GM12873 (cell line): Measurements from ENCODE around the gene ELMO2.

Experiments used
- TF ChIP-seq, protein P1 (sequence below): IDR thresholded peaks from 2 replicates; pipeline ENCODE4 v1.5.1; 2012; ENCODE audit warnings: low read depth, mild to moderate bottlenecking, moderate library complexity, low read length, control low read depth; ENCODE audit not compliant: insufficient read depth; ENCODE audit errors: missing control alignments

ELMO2 gene

GRCh38 chr20:46376196-46376785 is 30.1 kb downstream of the ELMO2 start:
- TF ChIP-seq, protein P1, sequence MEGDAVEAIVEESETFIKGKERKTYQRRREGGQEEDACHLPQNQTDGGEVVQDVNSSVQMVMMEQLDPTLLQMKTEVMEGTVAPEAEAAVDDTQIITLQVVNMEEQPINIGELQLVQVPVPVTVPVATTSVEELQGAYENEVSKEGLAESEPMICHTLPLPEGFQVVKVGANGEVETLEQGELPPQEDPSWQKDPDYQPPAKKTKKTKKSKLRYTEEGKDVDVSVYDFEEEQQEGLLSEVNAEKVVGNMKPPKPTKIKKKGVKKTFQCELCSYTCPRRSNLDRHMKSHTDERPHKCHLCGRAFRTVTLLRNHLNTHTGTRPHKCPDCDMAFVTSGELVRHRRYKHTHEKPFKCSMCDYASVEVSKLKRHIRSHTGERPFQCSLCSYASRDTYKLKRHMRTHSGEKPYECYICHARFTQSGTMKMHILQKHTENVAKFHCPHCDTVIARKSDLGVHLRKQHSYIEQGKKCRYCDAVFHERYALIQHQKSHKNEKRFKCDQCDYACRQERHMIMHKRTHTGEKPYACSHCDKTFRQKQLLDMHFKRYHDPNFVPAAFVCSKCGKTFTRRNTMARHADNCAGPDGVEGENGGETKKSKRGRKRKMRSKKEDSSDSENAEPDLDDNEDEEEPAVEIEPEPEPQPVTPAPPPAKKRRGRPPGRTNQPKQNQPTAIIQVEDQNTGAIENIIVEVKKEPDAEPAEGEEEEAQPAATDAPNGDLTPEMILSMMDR, result no peak

DNA sequence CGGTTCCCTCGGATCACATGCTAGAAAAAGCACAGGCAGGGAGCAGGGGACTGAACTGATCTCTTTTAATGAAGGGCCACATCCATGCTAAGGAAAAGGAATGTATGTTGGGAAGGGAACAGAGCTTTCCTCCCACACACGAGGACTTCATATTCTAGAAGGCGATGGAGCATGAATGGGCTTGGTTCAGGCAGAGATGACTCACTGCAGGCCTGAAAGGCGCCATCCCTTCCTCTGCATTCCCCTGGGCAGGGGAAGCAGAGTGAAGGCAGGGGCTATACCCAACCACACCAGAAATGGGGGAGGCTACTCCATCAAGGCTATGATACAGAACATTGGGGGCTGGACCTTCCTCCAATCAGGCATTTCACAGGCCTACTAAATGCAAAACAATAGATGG is 30.6 kb downstream of the ELMO2 start:
- TF ChIP-seq, protein P1, result no peak

- TF ChIP-seq, protein P1, result no peak
Observed at GRCh38 chr20:46374383-46374782, 32.0 kb downstream of the ELMO2 start.

GRCh38 chr20:46371656-46372055 is 34.8 kb downstream of the ELMO2 start:
- TF ChIP-seq, protein P1, result no peak

- TF ChIP-seq, protein P1, result no peak
Observed at GRCh38 chr20:46368902-46369268, 37.5 kb downstream of the ELMO2 start.

DNA sequence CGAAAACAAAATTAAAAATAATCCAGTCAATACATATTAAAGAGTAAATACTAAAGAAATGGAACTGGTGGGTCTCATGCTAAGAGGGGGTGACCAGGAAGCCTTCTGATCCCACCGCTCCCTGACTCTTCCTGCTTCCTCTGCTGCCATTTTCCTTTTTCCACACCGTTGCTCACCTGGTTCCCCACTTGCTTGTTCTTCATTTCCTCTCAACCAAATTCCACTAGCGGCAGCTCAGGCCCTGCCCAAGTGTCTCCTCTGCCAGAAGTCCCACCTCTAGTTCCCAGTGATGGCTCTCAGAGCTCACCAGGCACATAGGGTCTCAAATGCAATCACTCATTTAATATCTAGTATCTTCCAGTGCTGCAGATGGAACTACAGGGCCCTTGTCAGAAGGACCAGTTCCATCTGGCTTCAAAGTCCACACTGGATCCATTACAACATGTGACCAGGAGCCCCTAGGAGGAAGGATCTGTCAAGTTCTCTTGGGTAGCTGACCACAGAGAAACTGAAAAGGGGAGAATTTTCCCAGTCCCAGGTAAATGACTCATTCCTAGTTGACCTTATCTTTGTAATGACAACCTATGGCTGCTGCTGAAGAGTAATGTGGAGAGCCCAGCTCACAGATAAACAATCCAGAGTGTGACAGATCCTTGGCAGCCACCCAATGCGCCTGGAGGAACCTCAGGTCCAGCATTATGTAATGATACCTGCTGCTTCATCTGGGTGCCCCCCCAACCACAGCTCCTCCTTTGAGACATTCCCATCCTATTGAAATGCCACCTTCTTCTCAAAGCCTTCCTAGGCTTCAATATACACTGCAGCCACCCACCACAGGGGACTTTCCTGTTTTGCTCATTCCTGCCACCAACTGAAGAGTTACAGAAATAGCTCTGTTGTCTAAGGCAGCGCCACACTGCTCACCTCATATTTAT is 38.2 kb downstream of the ELMO2 start:
- TF ChIP-seq, protein P1, result no peak

- TF ChIP-seq, protein P1, result no peak
Observed at GRCh38 chr20:46367234-46367633, 39.2 kb downstream of the ELMO2 start.
